Stimulated activated CD8-positive, alpha-beta memory T cell treated with anti-CD3 and anti-CD28 coated beads, Interleukin-12 subunit alpha, Interleukin-12 subunit beta, amount 100 ng/mL, for 1 hour (primary cell): ENCODE measurements around the gene ZRANB1.

ENCODE experiments used
- DNase-seq: peaks from one replicate; pipeline ENCODE4 v3.0.0-alpha.2; 2020; ENCODE audit warnings: low read depth

ZRANB1 gene

GRCh38 chr10:124921261-124921660, 20.7 kb upstream of the ZRANB1 start:
- DNase-seq, result no peak

- no peak for DNase-seq
Measured at GRCh38 chr10:124923684-124924083, 18.2 kb upstream of the ZRANB1 start.

- DNase-seq, result no peak
Measured at GRCh38 chr10:124926548-124926947, 15.4 kb upstream of the ZRANB1 start.

- DNase-seq, result no peak
Measured at GRCh38 chr10:124928087-124928486, 13.8 kb upstream of the ZRANB1 start.

- DNase-seq, result no peak
Measured at GRCh38 chr10:124928545-124928944, 13.4 kb upstream of the ZRANB1 start.

- no peak for DNase-seq
Measured at GRCh38 chr10:124935946-124936345, 6.0 kb upstream of the ZRANB1 start.

GRCh38 chr10:124936813-124937212, 5.1 kb upstream of the ZRANB1 start:
- no peak for DNase-seq

GRCh38 chr10:124939290-124939689, 2.6 kb upstream of the ZRANB1 start:
- no peak for DNase-seq

GRCh38 chr10:124942317-124943169, 620 bp downstream of the ZRANB1 start:
- DNase-seq, result no peak

- no peak for DNase-seq
Measured at GRCh38 chr10:124943301-124944092, 1.6 kb downstream of the ZRANB1 start.

- DNase-seq, result no peak
Measured at GRCh38 chr10:124944982-124945381, 3.1 kb downstream of the ZRANB1 start.

GRCh38 chr10:124946945-124947344, 5.0 kb downstream of the ZRANB1 start:
- no peak for DNase-seq

- no peak for DNase-seq
Measured at GRCh38 chr10:124949543-124949942, 7.6 kb downstream of the ZRANB1 start.

- DNase-seq, result no peak
Measured at GRCh38 chr10:124952123-124952522, 10.2 kb downstream of the ZRANB1 start.

GRCh38 chr10:124953421-124953820, 11.5 kb downstream of the ZRANB1 start:
- DNase-seq, result no peak

- DNase-seq, result no peak
Measured at GRCh38 chr10:124955243-124955642, 13.3 kb downstream of the ZRANB1 start.

GRCh38 chr10:124955868-124956267, 13.9 kb downstream of the ZRANB1 start:
- DNase-seq, result no peak

GRCh38 chr10:124956764-124957163, 14.8 kb downstream of the ZRANB1 start:
- DNase-seq, result no peak

GRCh38 chr10:124957404-124957947, 15.6 kb downstream of the ZRANB1 start:
- no peak for DNase-seq

- DNase-seq, result no peak
Measured at GRCh38 chr10:124959564-124959963, 17.6 kb downstream of the ZRANB1 start.

- DNase-seq, result no peak
Measured at GRCh38 chr10:124961248-124961570, 19.3 kb downstream of the ZRANB1 start.

GRCh38 chr10:124962421-124962820, 20.5 kb downstream of the ZRANB1 start:
- DNase-seq, result no peak
